Measurements from ENCODE around the gene GRB10.
"Not testable (repeated sequence)": the region's sequence is repeated elsewhere in the genome, so short reads cannot be mapped to it uniquely, and the experiment has no call there.

GRB10 gene

DNA sequence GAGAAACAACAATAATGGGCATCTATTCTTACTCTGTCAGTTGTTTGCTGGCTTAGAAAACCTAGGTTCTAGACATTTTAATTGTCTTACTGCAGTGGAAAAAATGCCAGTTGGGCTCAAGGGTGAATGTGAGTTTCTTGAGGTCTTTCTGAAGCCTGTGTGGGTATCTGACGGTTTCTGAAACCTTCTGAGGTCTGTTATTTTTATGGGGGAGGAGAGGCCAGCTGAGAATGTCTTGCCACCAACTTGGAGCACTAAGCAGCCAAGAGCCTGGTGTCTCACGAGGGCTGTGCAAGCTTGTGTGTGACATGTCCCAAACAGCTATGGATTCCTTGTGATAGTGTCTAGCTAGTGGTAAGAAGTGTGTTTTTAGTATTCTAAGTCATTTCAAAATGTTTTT is 193.3 kb downstream of the GRB10 start:
- TF ChIP-seq CTCF (IDR thresholded peaks at IDR 0.05; ENCODE audit: borderline replicate concordance, control extremely low read depth, extremely low read depth, insufficient read depth, missing control alignments): no peak
- no peak for DNase-seq (ENCODE audit: low spot score)
- in situ Hi-C loops (cut with MboI; ENCODE audit: low sequenced_read_pairs, unreplicated experiment): no loop called here

DNA sequence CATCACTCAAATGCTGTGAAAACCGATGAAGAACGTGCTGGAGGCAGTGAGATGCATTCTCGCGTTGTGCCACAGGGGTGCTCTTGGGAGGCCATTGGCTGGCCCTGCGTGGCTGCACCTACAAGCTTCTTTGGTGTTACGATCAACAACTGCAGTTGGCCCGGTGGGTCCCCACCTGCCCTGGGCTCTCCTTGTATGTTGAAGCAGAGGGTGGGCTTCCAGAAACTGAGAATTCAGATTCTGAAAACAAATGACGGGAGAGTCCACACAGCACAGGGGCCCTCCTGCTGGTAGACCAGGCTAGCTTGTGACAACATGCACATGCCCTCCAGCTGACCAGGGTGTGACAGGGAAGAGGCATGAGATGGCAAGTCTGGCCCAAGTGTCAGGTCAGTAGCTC is 193.8 kb downstream of the GRB10 start:
- no peak for DNase-seq (ENCODE audit: low spot score)
- no peak for TF ChIP-seq CTCF (IDR thresholded peaks at IDR 0.05; ENCODE audit: borderline replicate concordance, control extremely low read depth, extremely low read depth, insufficient read depth, missing control alignments)
- in situ Hi-C loops (cut with MboI; ENCODE audit: low sequenced_read_pairs, unreplicated experiment): no loop called here

- no peak for TF ChIP-seq CTCF (IDR thresholded peaks at IDR 0.05; ENCODE audit: borderline replicate concordance, control extremely low read depth, extremely low read depth, insufficient read depth, missing control alignments)
- DNase-seq (ENCODE audit: low spot score): no peak
- in situ Hi-C loops (cut with MboI; ENCODE audit: low sequenced_read_pairs, unreplicated experiment): no loop called here
Observed at GRCh38 chr7:50587737-50588136, 195.0 kb downstream of the GRB10 start.

GRCh38 chr7:50584793-50585408 is 197.8 kb downstream of the GRB10 start:
- DNase-seq (ENCODE audit: low spot score): no peak
- TF ChIP-seq CTCF (IDR thresholded peaks at IDR 0.05; ENCODE audit: borderline replicate concordance, control extremely low read depth, extremely low read depth, insufficient read depth, missing control alignments): no peak
- in situ Hi-C loops (cut with MboI; ENCODE audit: low sequenced_read_pairs, unreplicated experiment): no loop called here

GRCh38 chr7:50584386-50584785 is 198.3 kb downstream of the GRB10 start:
- in situ Hi-C loops (cut with MboI; ENCODE audit: low sequenced_read_pairs, unreplicated experiment): no loop called here
- TF ChIP-seq CTCF (IDR thresholded peaks at IDR 0.05; ENCODE audit: borderline replicate concordance, control extremely low read depth, extremely low read depth, insufficient read depth, missing control alignments): no peak
- DNase-seq (ENCODE audit: low spot score): no peak

GRCh38 chr7:50583295-50583694 is 199.4 kb downstream of the GRB10 start:
- DNase-seq (ENCODE audit: low spot score); in situ Hi-C loops (cut with MboI; ENCODE audit: low sequenced_read_pairs, unreplicated experiment): not testable (repeated sequence)

GRCh38 chr7:50582271-50582670 is 200.4 kb downstream of the GRB10 start:
- in situ Hi-C loops (cut with MboI; ENCODE audit: low sequenced_read_pairs, unreplicated experiment); DNase-seq (ENCODE audit: low spot score): not testable (repeated sequence)

DNA sequence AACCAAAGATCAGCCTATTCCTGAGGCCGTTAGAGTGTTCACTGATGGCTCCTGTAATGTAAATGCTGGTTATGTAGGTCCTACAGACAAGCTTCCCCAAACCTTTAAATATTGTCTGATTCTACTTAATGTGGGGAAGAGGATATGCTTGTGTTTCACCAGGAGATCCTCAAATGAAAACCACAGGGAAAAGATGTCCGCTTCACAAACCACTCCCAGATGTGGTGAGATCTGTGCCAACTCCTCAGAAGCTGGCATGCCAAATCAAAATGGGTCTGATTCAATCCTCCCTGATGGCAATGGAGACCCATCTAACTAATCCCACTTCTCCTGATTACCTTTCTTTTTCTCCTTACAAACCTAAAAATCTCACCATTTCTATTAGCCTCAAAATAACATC is 202.0 kb downstream of the GRB10 start:
- in situ Hi-C loops (cut with MboI; ENCODE audit: low sequenced_read_pairs, unreplicated experiment); DNase-seq (ENCODE audit: low spot score): not testable (repeated sequence)
